H4 (cell line): Measurements from ENCODE around the gene SPATS2L. TPM values are rescaled to one million over a fixed set of nuclear protein-coding genes. Genes with fewer than 3 reads are reported as not detected.
A peak's percentile ranks its signal among the peaks of the same experiment; 100 is the strongest.

Experiments used
- DNase-seq: peaks from one replicate; pipeline ENCODE4 v3.0.0-alpha.2; 2015; ENCODE audit warnings: low spot score
- total RNA-seq: library from RNA; depleted of rRNA; stranded (reverse); fragments of >200 nt; shearing (Covaris generic); gene quantifications from 2 replicates; pipeline ENCODE4 v1.2.3, GENCODE V29; 2014; rRNA removed

SPATS2L gene
- total RNA-seq, 1 experiment from 2014 or later, result 68.1 TPM

DNA sequence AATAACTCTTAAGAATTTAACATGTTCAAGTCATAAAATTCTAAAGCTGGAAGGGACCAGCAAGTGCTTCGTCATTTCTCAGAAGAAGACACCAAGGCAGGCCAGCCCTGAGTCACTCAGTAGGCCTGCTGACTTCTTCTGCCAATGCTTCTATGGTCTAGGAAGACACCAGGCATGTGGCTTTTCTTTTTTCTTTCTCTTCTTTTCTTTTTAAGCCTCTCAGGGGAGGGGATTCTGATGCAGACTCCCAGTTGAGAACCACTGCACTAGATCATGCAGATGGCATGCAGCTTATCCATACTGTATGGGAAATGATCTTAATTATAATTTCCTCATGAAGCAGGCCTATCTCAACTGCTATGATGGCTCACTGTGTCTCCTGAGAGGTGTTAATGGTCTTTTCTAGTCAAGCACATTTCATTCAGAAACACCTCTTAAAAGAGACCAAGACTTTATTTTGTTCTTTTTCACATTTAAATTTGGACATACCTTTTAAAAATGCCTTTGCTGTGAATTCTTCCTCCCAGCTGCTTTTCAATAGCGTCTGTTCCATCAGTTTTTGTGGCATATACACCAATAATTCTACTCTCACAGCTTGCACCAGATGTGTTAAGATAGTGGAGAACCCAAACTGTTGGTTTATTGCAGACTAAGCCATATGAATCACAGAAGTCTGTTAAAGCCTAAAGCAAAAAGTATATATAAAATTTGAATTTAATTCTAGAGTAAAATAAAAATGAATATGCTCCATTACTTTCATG lies 192.1 kb downstream of the SPATS2L start:
- DNase-seq, result no peak

DNA sequence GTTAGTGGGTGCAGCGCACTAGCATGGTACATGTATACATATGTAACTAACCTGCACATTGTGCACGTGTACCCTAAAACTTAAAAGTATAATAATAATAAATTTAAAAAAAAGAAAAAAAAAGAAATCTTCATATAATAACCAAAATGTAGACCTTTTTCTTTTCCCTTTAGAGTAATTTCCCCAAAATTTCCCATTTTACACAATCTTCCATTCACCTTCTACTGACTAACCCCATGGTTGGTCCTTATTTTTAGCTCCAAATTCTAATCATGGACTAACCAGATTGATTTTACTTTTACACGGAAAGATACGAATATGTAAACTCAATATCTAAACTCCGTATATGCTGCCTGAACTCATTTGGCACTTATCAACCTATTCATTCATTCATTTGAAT lies 195.7 kb downstream of the SPATS2L start:
- no peak for DNase-seq

DNA sequence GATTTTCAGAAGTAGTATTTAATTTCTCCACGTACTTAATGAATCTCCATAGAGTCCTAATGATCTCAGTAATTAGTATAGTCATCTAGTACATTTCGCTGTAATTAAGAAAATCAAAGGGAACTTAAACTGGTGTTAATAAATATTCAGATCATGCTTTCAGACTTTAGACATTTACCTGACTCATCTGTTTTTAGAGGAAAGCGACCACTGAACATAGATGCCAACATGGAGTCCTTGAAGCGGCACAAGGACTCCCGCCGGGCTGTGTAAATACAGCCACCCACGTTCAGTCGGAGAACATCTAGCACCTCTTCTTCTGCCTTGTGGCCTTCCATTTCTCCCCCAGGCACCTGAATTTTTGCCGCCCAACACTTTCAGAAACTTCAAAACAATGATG lies 200.2 kb downstream of the SPATS2L start:
- no peak for DNase-seq

DNA sequence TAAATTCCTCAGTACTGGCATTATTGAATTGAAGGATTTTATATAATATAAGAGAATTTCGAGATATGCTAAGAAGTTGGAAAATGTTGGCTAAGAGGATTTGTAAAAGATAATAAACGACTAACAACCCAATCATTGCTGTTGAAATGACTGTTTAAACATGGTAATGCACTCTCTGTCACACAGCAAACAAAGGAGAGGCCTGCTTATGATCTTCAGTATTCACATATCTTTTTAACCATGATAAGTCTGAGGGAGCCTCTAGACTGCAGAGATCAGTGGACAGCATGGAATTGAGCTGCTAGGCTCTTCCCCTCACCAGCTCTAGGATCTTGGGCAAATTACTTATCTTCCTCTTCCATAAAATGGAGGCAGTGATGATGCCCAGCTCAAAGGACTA lies 200.7 kb downstream of the SPATS2L start:
- DNase-seq, result no peak

DNA sequence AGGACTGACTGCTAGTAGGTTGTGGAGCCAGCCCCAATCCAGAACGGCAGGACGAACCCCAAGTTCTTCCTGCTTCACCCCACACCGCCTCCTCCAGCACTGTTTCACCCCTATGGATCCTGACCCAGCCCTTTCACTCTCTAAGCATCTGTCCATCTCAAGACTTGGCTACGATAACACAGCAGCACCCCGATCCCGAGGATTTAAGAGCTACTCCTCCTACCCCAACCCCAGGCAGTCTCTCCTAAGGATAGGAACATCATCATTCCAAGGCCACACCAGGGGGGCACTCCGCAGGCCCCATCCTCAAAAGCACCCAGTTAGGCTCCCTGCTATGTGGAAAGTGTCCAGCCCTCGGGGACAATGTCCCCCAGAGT lies 202.7 kb downstream of the SPATS2L start:
- DNase-seq, result no peak

DNA sequence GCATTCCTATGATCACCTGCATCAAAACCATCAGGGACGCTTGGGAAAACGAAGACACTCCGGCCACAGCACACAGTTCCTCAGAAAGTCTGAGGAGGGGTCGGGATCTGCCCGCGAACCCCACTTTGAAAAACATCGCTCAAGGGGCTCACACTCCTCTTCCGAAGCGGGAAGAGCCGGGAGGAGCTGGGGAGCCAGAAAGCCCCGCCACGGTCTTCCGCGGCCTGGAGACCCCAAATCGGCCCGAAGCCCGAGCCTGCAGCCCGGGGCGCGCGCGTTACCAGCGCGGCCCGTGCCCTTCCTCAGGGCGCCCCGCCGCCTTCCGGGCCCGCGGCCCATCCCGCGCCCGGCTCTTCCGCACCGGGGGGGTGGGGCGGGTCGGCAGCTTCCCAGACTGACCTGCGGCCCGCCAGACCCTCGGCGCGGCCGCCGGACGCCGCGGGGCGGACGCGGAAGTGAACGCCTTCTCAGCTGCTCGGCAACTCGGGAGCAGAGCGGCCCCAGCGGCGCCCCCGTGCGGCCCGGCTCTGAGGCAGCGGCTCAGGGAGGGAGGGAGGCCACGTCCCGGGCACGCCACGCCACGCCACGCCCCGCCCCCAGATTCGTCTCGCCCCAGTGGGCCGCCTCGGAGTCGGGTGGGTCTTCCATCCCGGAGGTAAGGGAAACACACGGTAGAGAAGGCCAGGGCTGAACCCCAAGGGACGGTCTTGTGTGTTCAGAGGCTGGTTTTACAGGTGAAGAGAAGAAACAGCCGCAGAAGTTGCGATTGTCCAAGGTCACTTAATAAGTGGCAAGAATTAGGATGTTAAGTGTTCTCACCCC lies 203.3 kb downstream of the SPATS2L start, which contains the start of gene KCTD18:
Gene KCTD18, minus strand, starts transcription at position 457 of the 822 bp plus-strand sequence. CDS start 3,052 bp downstream, outside the sequence.
- DNase-seq, result peak; percentile 75

DNA sequence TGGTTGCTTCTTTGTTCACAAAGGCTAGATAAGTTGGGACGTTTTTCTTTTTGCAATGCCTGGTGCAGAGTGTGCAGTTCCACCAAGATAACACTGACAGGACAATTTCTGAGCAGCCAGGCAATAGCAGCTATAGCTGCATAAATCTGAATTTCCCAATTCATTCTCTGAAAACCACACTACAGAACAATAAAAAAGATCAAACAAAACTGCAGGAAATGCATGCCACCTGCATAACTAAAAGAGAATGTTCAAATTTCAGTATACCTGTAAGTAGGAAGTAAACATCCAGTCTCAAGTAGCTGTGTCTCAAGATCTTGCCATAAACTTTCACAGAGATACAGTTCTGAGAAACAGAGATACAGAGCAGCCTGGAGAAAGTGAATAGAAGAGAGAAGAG lies 208.7 kb downstream of the SPATS2L start:
- DNase-seq, result no peak

DNA sequence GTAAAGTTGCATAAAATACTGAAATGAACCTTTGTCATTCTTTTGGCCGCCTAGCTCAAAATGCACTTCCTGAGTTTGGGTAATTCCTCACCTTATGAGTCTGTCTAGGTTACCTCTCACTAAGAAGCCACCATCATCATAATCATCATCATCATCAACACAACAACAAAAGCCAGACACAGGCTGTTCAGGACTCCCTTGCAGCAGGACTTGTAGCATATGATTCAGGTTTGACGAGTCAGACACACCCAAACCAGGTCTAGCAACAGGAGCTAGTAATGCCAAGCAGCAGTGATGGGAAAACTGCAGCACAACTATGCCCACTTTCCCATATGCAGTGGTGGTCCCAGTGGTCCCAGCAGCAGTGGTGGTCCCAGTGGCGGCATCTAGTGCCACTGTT lies 216.7 kb downstream of the SPATS2L start:
- no peak for DNase-seq

DNA sequence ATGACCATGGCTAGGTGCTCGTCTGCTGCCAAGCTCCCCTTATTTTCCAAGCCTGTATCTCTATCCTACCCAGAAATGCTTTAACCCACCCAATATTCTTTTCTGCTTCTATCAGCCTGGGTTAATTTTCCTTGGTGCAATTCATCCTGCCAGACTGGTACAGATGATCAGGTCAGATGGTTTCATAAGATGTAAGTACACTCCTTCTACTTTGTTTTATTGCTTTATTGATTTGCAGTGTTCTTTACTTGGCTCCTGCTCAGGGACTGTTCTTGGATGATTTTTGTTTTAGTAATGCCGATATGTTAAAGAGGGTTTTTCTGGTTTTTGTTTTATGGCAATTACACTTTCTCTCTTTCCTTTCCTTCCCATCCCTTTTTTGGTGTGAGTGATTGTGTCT lies 217.1 kb downstream of the SPATS2L start:
- no peak for DNase-seq

DNA sequence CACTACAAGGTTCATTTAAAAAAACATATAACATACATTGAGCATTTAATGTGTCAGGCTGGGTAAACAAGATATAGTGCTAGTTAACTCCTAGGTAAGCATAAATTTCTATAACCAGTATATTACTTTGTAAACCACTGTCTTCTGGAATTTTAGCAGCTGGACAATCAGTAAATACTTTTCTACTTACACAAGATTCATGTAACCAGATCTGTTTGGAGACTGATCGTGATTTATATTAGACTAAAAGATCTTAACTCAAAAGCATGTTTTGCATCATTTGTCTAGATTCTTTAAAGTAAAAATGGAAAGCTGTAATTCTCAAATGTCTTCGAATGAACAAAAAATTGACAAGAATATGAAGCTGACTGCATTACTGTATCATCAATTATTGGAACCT lies 218.6 kb downstream of the SPATS2L start:
- no peak for DNase-seq

DNA sequence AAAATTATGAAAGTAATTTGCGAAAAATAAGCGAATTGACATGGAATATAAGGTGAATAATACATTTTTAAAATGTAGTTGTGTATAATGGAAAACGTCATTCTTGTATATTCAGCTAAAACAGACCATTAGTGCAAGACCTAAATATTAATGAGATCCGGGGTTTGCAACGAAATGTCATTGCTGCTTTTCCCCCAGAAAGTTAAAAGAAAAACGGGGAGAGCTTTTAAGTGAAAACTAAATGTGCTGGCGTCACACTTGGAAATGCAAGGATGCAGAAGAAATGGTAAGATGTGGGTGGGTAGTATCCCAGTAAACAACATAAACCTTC lies 219.0 kb downstream of the SPATS2L start:
- no peak for DNase-seq

DNA sequence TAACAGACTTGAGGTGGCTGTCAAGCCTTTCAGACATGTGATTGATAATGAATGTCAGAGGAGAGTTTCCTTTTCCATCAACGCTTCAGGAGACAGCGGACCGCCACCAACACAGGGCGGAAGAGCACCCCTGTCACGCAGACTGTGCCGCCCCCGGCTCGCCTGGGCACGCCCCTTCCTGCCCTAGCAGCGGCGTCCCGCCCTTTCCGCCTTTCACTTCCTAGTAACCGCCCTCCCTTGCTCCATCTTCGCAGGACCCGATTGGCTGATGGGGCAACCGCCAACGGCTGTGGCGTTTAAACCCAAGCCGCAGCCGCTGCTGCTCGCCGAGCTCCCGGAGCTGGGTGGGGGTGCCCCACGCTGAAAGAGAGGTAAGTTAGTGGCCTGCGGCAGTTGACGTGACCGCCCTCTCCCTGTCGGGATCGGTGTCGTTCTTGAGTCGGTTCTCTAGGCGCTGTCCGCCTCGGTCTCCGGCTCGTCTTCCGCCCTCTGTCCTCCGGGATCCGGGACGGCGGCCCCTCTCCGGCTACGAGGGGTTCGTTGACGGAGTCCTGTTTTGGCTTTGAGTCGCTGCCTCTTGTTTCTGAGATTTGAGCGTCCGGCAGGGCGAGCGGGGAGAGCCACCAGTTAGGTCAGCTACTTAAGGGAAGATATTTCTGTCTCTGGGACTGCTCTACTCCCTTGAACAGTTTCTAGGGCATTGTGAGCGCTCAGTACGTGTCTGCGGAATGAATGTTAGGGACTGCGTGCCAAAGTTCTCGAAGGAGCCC lies 219.6 kb downstream of the SPATS2L start, which contains the start of gene SGO2:
Gene SGO2, plus strand, starts transcription at position 326 of the 770 bp plus-strand sequence. CDS start 6,769 bp downstream, outside the sequence.
- peak; percentile 95 for DNase-seq

DNA sequence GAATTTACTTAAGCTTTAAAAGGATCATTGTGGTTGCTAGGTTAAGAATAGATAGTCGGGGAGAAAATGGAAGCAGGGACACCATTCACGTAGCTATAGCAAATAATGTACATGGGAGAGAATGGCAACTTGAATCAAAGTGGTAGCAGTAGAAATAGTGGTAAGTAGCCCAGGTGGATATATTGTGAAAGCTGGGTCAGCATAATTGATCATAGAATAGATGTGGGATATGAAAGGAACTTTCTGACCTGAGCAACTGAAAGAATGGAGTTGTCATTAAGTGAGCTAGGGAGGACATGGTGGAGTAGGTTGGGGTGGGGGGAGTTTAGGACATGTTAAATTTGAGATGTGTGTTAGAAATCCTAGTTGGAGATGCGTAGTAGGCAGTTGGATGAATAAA lies 221.7 kb downstream of the SPATS2L start:
- DNase-seq, result no peak

Other genes with a start within 250 kb of the SPATS2L start
- 15.4 and 15.9 TPM in 2 replicates for gene KCTD18, start 203.4 kb downstream of the SPATS2L start, total RNA-seq
- gene SGO2, start 219.5 kb downstream of the SPATS2L start, total RNA-seq, result 7.0 and 10.8 TPM in 2 replicates